Mammary epithelial cell (primary cell): ENCODE data around the gene ZNF24.

Experiments used
- CTCF ChIP-seq, 2 donors: IDR thresholded peaks in 1 of 2; conservative IDR thresholded peaks in 1 of 2; 2 replicates each; pipeline ENCODE4 v1.5.1; 2011 to 2012; ENCODE audit warnings: inconsistent platforms in 2 of 2, low read length in 2 of 2, mild to moderate bottlenecking in 2 of 2, control low read depth in 1 of 2, low read depth in 1 of 2; ENCODE audit not compliant: insufficient read depth in 1 of 2; ENCODE audit errors: extremely low read depth in 1 of 2
- EZH2 ChIP-seq: IDR thresholded peaks from 2 replicates; pipeline ENCODE4 v1.6.1; 2012; ENCODE audit warnings: low read length, inconsistent platforms, borderline replicate concordance

GRCh38 chr18:35362531-35362930 is 18.3 kb upstream of the ZNF24 start:
- TF ChIP-seq CTCF (conservative IDR thresholded peaks at IDR 0.05 in 1 of 2, IDR thresholded peaks at IDR 0.05 in 1 of 2; ENCODE audit: extremely low read depth in 1 of 2, insufficient read depth in 1 of 2, low read depth in 1 of 2, low read length in 2 of 2) (no peak), EZH2 (no peak)
